Osteocyte (in vitro differentiated cells): Measurements from ENCODE around the gene ZBTB37. TPM values are rescaled to one million over a fixed set of nuclear protein-coding genes. Genes with fewer than 3 reads are reported as not detected.

Experiments
- DNase-seq: peaks from one replicate; pipeline ENCODE4 v3.0.0; 2021; ENCODE audit warnings: mixed read lengths; ENCODE audit not compliant: unreplicated experiment; ENCODE audit errors: extremely low spot score
- H3K27ac Mint-ChIP-seq: one replicate; pipeline ENCODE4 v1.8.0; 2021; ENCODE audit warnings: mild to moderate bottlenecking, mixed read lengths; ENCODE audit not compliant: unreplicated experiment
- H3K27me3 Mint-ChIP-seq: one replicate; pipeline ENCODE4 v1.8.0; 2021; ENCODE audit warnings: mixed read lengths; ENCODE audit not compliant: unreplicated experiment
- H3K36me3 Mint-ChIP-seq: one replicate; pipeline ENCODE4 v1.8.0; 2021; ENCODE audit warnings: mixed read lengths; ENCODE audit not compliant: unreplicated experiment
- H3K4me1 Mint-ChIP-seq: one replicate; pipeline ENCODE4 v1.8.0; 2021; ENCODE audit warnings: mixed read lengths; ENCODE audit not compliant: unreplicated experiment
- H3K4me3 Mint-ChIP-seq: one replicate; pipeline ENCODE4 v1.8.0; 2021; ENCODE audit warnings: mild to moderate bottlenecking, moderate library complexity, mixed read lengths; ENCODE audit not compliant: unreplicated experiment
- H3K9me3 Mint-ChIP-seq: one replicate; pipeline ENCODE4 v1.8.0; 2021; ENCODE audit warnings: mixed read lengths; ENCODE audit not compliant: unreplicated experiment
- CTCF ChIP-seq: fragments of 200-600 bp; sonication (generic); IDR thresholded peaks from 2 replicates; pipeline ENCODE4 v1.5.0; 2021; ENCODE audit warnings: antibody characterized with exemption, mild to moderate bottlenecking, moderate library complexity
- total RNA-seq: library from RNA; stranded (reverse); gene quantifications from 2 replicates; pipeline ENCODE4 v1.2.1, GENCODE V29; 2021

ZBTB37 gene
- total RNA-seq, 1 donor from 2014 or later = 15.3 TPM

- no peak overlapping the region for H3K27ac Mint-ChIP-seq
- H3K9me3 Mint-ChIP-seq = no peaks in the 10 kb centered on the region
- H3K36me3 Mint-ChIP-seq = peaks cover 46% of the 10 kb centered on the region
- H3K4me1 Mint-ChIP-seq = no peaks in the 10 kb centered on the region
- DNase-seq = no peak
- no peaks in the 10 kb centered on the region for H3K27me3 Mint-ChIP-seq
- no peak for TF ChIP-seq CTCF
- no peak overlapping the region for H3K4me3 Mint-ChIP-seq
Measured at GRCh38 chr1:173937062-173937461, 68.9 kb downstream of the ZBTB37 start.

- Mint-ChIP-seq H3K27ac (no peak overlapping the region), H3K9me3 (no peaks in the 10 kb centered on the region), H3K36me3 (peaks cover 40% of the 10 kb centered on the region)
Measured at GRCh38 chr1:173946380-173946921, 78.3 kb downstream of the ZBTB37 start.

GRCh38 chr1:173948594-173948993 lies 80.4 kb downstream of the ZBTB37 start:
- no peaks in the 10 kb centered on the region for H3K27me3 Mint-ChIP-seq
- no peaks in the 10 kb centered on the region for H3K9me3 Mint-ChIP-seq
- H3K4me3 Mint-ChIP-seq = no peak overlapping the region
- TF ChIP-seq CTCF = no peak
- no peak for DNase-seq
- H3K36me3 Mint-ChIP-seq = peaks cover 41% of the 10 kb centered on the region
- H3K4me1 Mint-ChIP-seq = no peaks in the 10 kb centered on the region
- H3K27ac Mint-ChIP-seq = no peak overlapping the region

More at GRCh38 chr1:173946380-173946921, 78.3 kb downstream of the ZBTB37 start:
- no peak for DNase-seq
- Mint-ChIP-seq H3K4me1 (no peaks in the 10 kb centered on the region), H3K27me3 (no peaks in the 10 kb centered on the region), H3K4me3 (no peak overlapping the region)
- no peak for TF ChIP-seq CTCF

Other genes starting within 250 kb of the ZBTB37 start
- not detected in 2 replicates for gene TEX50, start 233.0 kb upstream of the ZBTB37 start, total RNA-seq
- 0.24 TPM in 1 of 2 replicates, not detected in the other for gene ANKRD45, start 198.5 kb upstream of the ZBTB37 start, total RNA-seq
- gene KLHL20, start 153.4 kb upstream of the ZBTB37 start, total RNA-seq = 27.1 and 27.8 TPM in 2 replicates
- 12.8 and 13.1 TPM in 2 replicates for gene DARS2, start 43.7 kb upstream of the ZBTB37 start, total RNA-seq
- 7.9 and 10.9 TPM in 2 replicates for gene CENPL, start 43.5 kb upstream of the ZBTB37 start, total RNA-seq
- gene GAS5, start 391 bp upstream of the ZBTB37 start, total RNA-seq = 529 and 549 TPM in 2 replicates
- 0.40 TPM in 1 of 2 replicates, not detected in the other for gene SERPINC1, start 48.9 kb downstream of the ZBTB37 start, total RNA-seq
- 32.9 and 33.6 TPM in 2 replicates for gene RC3H1, start 154.0 kb downstream of the ZBTB37 start, total RNA-seq